Endothelial cell of hepatic sinusoid (primary cell): Measurements from ENCODE around the gene OIP5.
"Not testable (repeated sequence)": the region's sequence is repeated elsewhere in the genome, so short reads cannot be mapped to it uniquely, and the experiment has no call there.

Source experiments
- in situ Hi-C: cut with HindIII; loops from 2 replicates; pipeline ENCODE4 v1.10.0; 2017; ENCODE audit warnings: low sequenced_read_pairs

The OIP5 gene

GRCh38 chr15:41332194-41333025, at the start of gene OIP5, which contains the start of gene NUSAP1:
TSS of gene OIP5 (minus strand) at chr15:41332591. CDS start at chr15:41332561, 30 bp downstream.
TSS of gene NUSAP1 (plus strand) at chr15:41332881. CDS start at chr15:41332958, 77 bp downstream.
- in situ Hi-C loops: no loop called here

GRCh38 chr15:41377978-41378377, 45.6 kb upstream of the OIP5 start:
- in situ Hi-C loops: no loop called here

- in situ Hi-C loops: no loop called here
These were observed 35.0 kb upstream of the OIP5 start for GRCh38 chr15:41367418-41367817.

- in situ Hi-C loops: no loop called here
These were observed 22.0 kb upstream of the OIP5 start for GRCh38 chr15:41354371-41354770.

- in situ Hi-C loops: no loop called here
These were observed 17.8 kb upstream of the OIP5 start for GRCh38 chr15:41350057-41350717.

GRCh38 chr15:41347236-41347635, 14.8 kb upstream of the OIP5 start:
- in situ Hi-C loops: no loop called here

- in situ Hi-C loops: no loop called here
These were observed 9.1 kb upstream of the OIP5 start for GRCh38 chr15:41341519-41341918.

GRCh38 chr15:41340189-41340695, 7.9 kb upstream of the OIP5 start:
- in situ Hi-C loops: no loop called here

GRCh38 chr15:41337631-41338522, 5.5 kb upstream of the OIP5 start:
- in situ Hi-C loops: no loop called here

- in situ Hi-C loops: no loop called here
These were observed 4.7 kb upstream of the OIP5 start for GRCh38 chr15:41337047-41337446.

- in situ Hi-C loops: no loop called here
These were observed 4.2 kb upstream of the OIP5 start for GRCh38 chr15:41336549-41336948.

- in situ Hi-C loops: no loop called here
These were observed 2.1 kb upstream of the OIP5 start for GRCh38 chr15:41334293-41335120.

- in situ Hi-C loops: no loop called here
These were observed 703 bp upstream of the OIP5 start for GRCh38 chr15:41333026-41333562.

- in situ Hi-C loops: no loop called here
These were observed 578 bp downstream of the OIP5 start for GRCh38 chr15:41331833-41332193.

- in situ Hi-C loops: no loop called here
These were observed 1.1 kb downstream of the OIP5 start for GRCh38 chr15:41331281-41331680.

- in situ Hi-C loops: no loop called here
These were observed 8.8 kb downstream of the OIP5 start for GRCh38 chr15:41323611-41324010.

- in situ Hi-C loops: not testable (repeated sequence)
These were observed 11.5 kb downstream of the OIP5 start for GRCh38 chr15:41320805-41321330.

GRCh38 chr15:41309226-41309905, 23.0 kb downstream of the OIP5 start:
- in situ Hi-C loops: no loop called here

- in situ Hi-C loops: no loop called here
These were observed 24.7 kb downstream of the OIP5 start for GRCh38 chr15:41307679-41308078.
